ENCODE results near the gene ITPR3.

ITPR3 gene

DNA sequence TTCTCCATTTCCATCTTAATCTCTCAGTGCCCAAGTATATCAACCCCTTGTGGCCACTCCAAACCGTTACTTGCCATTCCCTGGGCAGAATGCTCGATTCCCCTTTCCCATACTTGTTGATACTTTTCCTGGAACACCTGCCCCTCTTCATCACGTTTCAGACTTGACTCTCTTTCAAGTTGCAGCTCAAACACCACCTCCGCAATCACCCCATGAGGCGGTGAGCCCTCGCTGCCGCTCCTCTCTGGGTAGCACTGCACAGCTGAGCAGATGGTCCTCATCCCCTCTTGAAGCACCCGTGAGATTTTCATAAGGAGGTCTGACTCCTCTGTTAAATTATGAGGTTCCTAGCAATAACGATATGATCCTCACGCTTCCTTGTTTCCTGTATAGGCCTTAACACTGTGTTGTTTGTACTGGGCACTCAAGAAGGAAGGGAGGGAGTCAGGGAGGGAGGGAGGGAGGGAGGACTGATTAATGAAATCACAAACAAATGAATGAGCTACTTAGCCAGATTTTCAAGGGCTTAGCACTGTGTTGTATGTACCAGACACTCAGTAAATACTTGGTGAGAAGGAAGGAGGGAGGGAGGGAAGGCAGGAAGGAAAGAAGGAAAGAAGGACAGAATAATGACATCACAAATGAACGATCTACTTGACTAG lies 98.3 kb downstream of the ITPR3 start:
- no peak for DNase-seq (ENCODE audit: low spot score)

GRCh38 chr6:33720998-33721397 lies 99.9 kb downstream of the ITPR3 start:
- DNase-seq (ENCODE audit: low spot score): no peak

DNA sequence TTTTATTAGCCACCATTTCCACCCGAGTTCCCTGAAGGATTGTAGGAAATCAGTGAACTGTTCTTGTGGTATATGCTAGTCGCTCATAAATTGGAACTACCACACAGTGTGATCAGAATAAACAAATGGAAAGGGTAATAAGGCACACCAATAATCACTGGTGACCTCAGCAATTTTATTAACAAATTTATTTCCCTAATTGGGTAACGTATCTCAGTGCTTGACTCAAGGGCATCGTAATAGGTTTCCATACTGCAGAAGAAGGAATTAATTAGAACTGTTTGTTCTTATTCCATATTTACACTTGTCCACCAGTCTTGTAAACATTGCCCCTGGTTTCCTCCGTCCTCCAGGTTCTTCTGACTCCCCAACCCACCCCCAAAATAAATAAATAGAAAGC lies 100.4 kb downstream of the ITPR3 start:
- DNase-seq (ENCODE audit: low spot score): no peak

DNA sequence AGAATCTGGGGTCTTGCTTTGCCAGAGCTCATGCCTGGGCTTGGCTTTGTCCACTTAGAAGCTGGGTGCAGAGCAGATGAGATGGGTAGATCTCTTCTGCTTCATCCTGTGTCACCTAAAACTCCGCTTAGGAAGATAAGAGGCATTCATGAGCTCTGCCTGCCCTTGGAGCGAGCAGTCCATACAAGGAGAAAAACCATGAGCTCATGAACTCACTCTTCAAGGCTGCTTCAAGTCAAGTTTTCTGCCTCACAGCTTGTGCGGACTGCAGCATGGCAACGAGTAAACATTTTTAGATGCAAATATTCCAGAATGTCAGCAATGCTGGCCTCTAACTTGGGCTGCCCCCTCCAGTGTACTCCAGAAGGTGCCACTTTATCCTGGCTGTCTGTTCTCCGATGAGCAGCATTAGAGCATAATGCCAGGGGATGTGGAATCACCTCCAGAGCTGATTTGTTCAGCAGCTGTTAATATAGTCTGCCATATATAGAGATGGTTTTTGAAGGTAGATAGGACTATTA lies 101.0 kb downstream of the ITPR3 start:
- DNase-seq (ENCODE audit: low spot score): no peak

GRCh38 chr6:33723371-33724085 lies 102.4 kb downstream of the ITPR3 start:
- no peak for DNase-seq (ENCODE audit: low spot score)

GRCh38 chr6:33724102-33725023 lies 103.2 kb downstream of the ITPR3 start:
- no peak for DNase-seq (ENCODE audit: low spot score)

- no peak for DNase-seq (ENCODE audit: low spot score)
Measured at GRCh38 chr6:33725222-33725621, 104.1 kb downstream of the ITPR3 start.

GRCh38 chr6:33725891-33726673 lies 105.0 kb downstream of the ITPR3 start:
- DNase-seq (ENCODE audit: low spot score): no peak

DNA sequence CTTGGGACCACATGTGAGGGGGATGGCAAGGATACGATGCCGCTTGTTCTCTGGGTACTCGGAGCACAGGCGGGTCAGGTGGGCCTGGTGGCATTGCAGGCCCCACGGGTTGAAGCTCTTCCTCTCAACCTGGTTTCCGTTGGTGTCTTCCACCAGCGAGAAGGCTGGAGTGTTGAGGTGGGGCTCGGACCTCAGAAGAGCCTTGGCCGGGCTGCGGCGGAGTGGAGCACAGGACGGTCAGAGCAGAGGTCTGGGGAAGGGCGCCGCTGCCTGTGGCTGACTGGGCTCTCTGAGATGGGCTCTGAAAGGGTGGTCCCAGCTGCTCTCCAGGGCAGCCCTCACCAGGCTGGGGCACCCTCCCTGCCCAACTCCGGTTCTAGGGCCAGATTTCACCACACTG lies 105.6 kb downstream of the ITPR3 start:
- DNase-seq (ENCODE audit: low spot score): no peak

DNA sequence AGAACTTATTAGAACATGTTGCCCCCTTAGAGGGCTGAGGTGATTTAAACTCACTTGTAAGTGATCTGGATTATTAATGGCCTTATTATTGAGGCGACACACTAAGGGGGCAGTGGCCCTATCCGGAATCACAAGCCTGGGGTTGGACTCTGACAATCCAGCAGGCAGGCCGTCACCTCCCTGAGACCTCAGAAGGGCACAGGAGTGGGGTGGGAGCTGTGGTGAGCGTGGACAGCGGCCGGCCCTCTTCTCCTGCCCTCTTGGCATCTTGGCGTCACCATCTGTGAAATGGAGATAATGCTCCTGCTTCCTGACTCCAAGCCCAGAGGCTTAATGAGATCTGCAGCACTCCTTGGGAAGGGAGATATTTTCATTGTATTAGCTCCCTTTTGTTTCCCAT lies 106.0 kb downstream of the ITPR3 start:
- no peak for DNase-seq (ENCODE audit: low spot score)

- no peak for DNase-seq (ENCODE audit: low spot score)
Measured at GRCh38 chr6:33727932-33728331, 106.8 kb downstream of the ITPR3 start.

DNA sequence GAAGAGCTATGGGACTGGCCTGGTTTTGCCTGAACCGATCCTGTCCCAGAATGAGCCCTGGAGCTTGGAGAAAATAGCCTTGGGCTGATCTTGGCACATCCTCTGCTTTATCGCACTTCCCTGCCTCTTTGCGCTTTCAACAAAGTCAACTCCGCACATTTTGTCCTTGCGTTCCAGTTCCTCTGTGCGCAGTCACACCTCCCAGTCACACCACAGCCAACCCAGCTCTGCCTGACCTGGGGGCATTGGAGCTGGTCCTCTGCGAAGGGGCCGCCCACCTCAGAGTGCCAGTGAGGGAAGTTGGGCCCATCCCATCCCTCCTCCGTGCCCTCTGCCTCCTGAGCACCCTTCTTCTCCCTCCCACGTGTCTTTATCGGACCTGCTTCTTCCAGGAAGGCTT lies 107.3 kb downstream of the ITPR3 start:
- no peak for DNase-seq (ENCODE audit: low spot score)

DNA sequence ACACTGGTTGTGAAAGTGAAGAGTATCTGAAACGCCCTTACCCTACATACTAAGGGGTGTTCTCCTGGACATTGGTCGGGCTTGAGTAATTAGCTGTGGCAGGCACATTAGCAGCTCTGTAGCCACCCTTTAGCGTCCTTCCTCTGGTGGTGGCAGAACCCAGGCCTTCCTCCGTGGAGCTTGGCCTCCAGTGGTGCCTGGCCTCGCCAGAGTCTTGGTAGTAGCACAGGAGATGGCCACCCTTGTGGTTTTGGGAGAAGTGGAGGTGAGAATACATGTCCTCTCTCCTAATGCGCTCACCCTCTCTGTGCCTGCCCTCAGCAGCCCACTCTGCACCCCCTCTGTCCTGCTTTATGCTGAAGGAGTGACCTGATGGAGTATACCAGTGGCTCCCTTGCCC lies 107.9 kb downstream of the ITPR3 start:
- DNase-seq (ENCODE audit: low spot score): no peak

- DNase-seq (ENCODE audit: low spot score): no peak
Measured at GRCh38 chr6:33730611-33731010, 109.5 kb downstream of the ITPR3 start.

- no peak for DNase-seq (ENCODE audit: low spot score)
Measured at GRCh38 chr6:33731035-33731434, 109.9 kb downstream of the ITPR3 start.

GRCh38 chr6:33731751-33732282 lies 110.7 kb downstream of the ITPR3 start:
- no peak for DNase-seq (ENCODE audit: low spot score)

DNA sequence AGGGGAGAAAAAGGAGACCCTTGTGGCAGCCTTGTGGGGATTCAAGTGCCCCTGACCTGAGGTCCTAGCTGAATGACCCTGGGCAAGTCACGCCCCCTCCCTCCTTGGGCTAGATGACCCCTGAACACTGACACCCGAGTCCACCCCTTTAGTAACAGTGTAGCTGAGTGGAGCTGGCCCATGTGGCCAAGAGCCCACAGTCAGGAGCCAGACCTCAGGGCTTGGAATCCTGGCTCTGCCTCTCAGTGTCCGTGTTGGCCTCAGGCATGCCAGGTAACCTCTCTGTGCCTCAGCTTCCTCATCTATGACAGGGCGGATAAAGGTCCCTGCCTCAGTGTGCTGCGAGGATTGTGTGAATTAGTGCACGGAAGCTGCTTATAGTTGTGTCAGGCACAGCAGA lies 111.3 kb downstream of the ITPR3 start:
- DNase-seq (ENCODE audit: low spot score): no peak

DNA sequence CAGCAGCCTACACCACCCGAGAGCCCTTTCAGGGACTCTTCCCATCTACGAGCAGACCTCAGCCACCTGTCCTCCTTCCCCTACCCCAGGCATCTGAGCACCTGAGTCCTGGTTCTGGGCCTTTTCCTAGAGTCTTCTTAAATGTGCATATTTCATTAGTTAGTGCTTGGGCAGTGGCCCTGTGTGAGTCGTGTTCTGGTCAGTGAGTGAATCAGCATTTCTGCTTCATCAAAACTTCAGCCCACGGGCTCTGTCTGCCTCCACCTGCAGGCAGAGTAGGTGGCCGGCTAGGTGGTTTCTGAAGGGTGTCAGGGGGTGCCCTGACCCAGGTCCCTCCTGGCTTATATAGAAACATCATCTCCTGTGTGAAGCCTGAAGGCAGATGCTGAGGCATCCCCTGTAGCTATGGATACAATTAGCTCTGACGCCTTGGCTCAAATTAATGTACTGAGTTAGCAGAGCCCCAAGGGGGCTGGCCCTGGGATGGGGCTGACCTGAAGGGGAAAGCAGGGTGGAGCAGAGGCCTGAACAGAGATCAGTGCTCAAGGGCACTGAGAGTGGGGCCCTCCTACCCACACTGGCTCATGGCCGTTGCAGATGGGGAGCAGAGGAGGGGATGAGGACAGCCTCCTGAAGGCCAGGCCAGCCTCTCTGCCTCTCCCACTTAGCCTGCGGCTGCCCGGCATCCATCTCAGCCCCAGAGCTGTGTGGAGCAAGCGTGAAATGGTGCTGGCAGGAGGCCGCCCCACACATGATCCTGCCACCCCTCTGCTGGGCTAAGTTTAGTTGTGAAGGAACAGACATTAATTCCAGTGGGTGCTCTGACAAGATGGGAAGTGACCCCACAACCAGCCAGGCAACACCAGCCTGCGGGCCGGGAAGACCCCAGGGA lies 111.9 kb downstream of the ITPR3 start:
- DNase-seq (ENCODE audit: low spot score): no peak

DNA sequence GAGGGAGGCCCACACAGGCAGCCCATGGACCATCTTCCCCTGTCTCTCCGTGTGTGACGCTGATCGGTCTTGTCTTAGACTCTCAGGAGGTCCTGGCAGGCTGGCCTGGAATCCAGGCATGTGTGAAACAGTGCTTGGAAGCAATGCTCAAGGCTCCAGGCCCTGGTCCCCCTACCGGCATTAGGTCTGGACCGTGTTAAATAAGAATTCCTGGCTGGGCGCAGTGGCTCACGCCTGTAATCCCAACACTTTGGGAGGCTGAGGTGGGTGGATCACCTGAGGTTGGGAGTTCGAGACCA lies 112.5 kb downstream of the ITPR3 start:
- DNase-seq (ENCODE audit: low spot score): no peak

- DNase-seq (ENCODE audit: low spot score): no peak
Measured at GRCh38 chr6:33735216-33735615, 114.1 kb downstream of the ITPR3 start.
